Measurements from ENCODE around the gene BPIFB6. TPM values are rescaled to one million over a fixed set of nuclear protein-coding genes. Genes with fewer than 3 reads are reported as not detected.

The BPIFB6 gene
- total RNA-seq, 2 experiments from 2014 or later, result not detected

DNA sequence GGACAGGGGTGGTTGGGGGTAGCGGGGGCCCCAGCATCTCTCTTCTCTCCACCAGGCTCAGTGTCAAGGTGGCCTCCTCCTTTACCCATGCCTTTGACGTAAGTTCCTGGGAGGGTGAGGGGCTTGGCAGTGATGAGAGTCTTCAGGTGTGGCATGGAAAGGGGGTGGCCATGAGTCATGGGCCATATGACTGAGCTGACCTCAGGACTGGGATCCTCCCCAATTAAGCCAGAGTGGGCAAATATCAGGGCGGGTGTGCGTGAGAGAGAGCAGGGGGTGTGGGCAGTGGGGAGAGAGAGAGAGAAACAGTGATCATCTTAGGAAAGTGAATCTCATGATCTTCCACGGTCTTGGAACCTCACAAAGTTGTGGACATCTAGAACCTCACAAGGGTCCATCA lies 39.8 kb downstream of the BPIFB6 start:
- Mint-ChIP-seq H3K4me1 (peaks cover 4% of the 10 kb centered on the region), H3K27ac (no peak overlapping the region), H3K9me3 (no peaks in the 10 kb centered on the region), H3K36me3 (no peaks in the 10 kb centered on the region), H3K27me3 (no peaks in the 10 kb centered on the region), H3K4me3 (no peak overlapping the region)
- DNase-seq, result no peak

DNA sequence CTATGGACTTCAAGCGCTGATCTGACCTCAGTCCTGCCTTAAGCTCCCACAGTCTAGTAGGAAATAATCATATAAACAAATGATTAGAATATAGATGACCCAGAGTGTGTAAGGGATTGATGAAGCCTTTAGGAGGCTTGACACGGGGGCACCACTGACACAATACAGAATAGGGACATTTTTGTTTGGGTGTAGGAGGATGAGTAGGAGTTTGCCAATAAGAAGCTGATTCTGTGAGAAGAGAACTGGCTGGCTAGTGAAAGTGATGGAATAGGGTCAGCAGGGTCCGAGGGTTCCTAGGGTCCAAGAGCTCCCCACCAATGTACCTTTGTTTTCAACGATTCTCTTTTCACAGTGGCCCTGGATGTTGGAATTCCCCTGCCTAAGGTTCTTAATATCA lies 40.9 kb downstream of the BPIFB6 start:
- H3K27me3 Mint-ChIP-seq, result no peaks in the 10 kb centered on the region
- peaks cover 4% of the 10 kb centered on the region for H3K4me1 Mint-ChIP-seq
- H3K9me3 Mint-ChIP-seq, result no peaks in the 10 kb centered on the region
- no peaks in the 10 kb centered on the region for H3K36me3 Mint-ChIP-seq
- DNase-seq, result no peak
- H3K4me3 Mint-ChIP-seq, result no peak overlapping the region
- no peak overlapping the region for H3K27ac Mint-ChIP-seq

DNA sequence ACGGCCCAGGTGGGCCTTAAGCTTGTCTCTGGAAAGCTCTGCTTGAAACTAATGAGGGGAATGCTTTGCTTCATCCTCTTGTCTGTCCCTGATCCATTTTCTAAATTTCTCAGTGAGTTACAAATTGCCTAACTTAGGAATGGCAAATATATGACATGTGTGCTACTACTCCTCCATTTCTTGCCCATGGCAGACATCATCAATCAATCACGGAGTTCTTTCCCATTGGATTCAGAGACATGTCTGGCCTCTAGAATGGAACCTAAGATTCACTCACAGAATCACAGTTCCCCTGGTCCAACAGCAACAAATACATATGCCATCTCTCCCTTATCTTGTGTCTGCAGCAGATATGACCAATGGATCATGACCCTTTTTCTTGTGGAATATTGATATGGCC lies 41.4 kb downstream of the BPIFB6 start:
- Mint-ChIP-seq H3K9me3 (no peaks in the 10 kb centered on the region), H3K27me3 (no peaks in the 10 kb centered on the region), H3K27ac (no peak overlapping the region), H3K4me1 (peaks cover 4% of the 10 kb centered on the region), H3K36me3 (no peaks in the 10 kb centered on the region), H3K4me3 (no peak overlapping the region)
- DNase-seq, result no peak

DNA sequence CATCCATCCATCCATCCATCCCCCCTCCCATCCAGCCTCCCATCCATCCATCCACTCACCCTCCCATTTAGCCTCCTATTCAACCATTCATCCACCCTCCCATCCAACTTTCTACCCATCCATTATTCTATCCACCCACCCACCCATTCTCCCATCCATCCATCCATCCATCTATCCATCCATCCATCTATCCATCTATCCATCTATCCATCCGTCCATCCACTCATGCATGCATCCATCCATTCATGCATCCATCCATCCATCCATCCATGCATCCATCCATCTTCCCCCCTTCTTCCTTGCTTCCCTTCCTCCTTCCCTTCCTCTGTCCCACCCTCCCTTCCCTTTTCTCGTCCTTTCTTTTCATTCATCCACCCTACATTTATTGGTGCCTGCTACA lies 43.2 kb downstream of the BPIFB6 start:
- Mint-ChIP-seq H3K9me3 (no peaks in the 10 kb centered on the region), H3K27ac (no peak overlapping the region), H3K27me3 (no peaks in the 10 kb centered on the region), H3K4me1 (no peaks in the 10 kb centered on the region), H3K4me3 (no peak overlapping the region), H3K36me3 (no peaks in the 10 kb centered on the region)
- no peak for DNase-seq

DNA sequence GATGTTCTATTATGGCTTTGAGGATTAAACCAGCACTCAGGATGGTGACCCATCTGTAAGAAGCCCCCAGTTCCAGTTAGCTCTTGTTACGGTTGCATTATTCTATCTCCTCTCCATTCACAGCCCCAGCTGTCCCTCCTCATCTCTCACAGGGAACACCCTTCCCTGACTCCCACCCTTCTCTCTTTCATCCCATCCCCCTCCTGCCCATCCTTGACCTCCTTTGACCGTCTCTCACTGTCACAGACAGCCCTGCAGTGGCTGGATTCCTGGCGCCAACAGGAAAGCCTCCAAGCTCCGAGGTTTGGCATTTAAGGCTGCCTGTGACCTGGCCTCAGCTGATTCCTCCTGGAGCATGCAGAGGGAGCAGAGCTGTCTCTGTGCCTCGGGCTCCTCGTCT lies 43.8 kb downstream of the BPIFB6 start:
- H3K4me3 Mint-ChIP-seq, result no peak overlapping the region
- no peaks in the 10 kb centered on the region for H3K9me3 Mint-ChIP-seq
- no peaks in the 10 kb centered on the region for H3K27me3 Mint-ChIP-seq
- no peaks in the 10 kb centered on the region for H3K36me3 Mint-ChIP-seq
- no peak for DNase-seq
- H3K27ac Mint-ChIP-seq, result no peak overlapping the region
- H3K4me1 Mint-ChIP-seq, result no peaks in the 10 kb centered on the region

DNA sequence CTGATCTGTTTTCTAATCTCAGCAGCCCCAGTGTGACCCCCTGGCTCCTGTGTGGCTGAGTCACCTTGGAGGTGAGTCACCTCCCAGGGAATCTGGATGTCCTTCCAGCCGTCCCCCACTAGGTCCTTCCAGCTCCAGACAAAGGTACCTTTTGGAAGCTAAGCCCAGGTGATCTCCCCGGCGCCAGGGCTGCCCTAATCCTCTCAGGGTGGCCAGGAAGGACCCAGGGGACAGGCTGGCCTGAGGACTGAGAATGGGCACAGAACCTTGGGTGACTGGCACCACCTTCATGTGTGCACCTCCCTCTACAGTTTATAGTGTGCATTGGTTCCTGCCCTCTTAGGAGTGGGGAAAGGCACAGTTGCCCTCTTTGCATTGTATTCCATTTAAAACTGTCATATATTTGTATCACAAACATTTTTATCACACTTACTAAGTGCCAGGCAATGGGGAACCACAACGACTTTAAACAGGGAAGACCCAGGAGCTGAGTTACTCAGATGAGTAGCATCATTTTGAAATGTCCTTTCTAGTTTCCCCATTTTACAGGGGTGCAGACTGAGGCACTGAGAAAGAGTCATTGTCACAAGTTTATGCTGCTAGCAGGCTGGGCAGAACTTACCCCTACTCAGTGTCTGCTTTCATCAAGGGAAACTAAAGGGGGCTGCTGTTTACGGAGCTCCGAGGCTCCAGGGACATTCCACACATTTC lies 45.4 kb downstream of the BPIFB6 start:
- H3K9me3 Mint-ChIP-seq, result no peaks in the 10 kb centered on the region
- H3K27ac Mint-ChIP-seq, result no peak overlapping the region
- H3K4me3 Mint-ChIP-seq, result no peak overlapping the region
- DNase-seq, result no peak
- H3K4me1 Mint-ChIP-seq, result no peaks in the 10 kb centered on the region
- no peaks in the 10 kb centered on the region for H3K36me3 Mint-ChIP-seq
- H3K27me3 Mint-ChIP-seq, result no peaks in the 10 kb centered on the region

DNA sequence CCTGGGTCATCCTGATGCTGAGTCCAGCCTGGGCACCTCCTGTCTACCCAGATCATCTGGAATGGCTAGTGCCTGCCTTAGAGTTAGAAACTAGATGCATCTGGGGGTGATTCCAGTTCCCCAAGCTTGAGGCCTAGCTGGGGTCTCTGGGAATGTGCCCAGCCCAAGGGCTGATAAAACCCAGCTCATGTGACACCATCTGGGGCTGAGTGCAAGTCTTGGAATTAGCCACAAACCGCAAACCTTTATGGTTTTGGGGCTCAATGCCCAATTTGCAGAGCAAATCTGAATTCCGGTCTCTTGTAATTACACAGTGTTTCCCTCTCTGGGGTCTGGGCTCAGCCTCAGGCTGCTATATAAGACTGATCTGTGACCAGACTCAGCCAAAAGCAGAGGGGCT lies 47.8 kb downstream of the BPIFB6 start, which contains the start of gene BPIFB4:
TSS of gene BPIFB4 (plus strand) at position 385 of the 400 bp plus-strand sequence. CDS start 1,884 bp downstream, outside the sequence.
- Mint-ChIP-seq H3K36me3 (no peaks in the 10 kb centered on the region), H3K4me3 (no peak within 1 kb of the TSS), H3K4me1 (no peaks in the 10 kb centered on the region), H3K9me3 (no peaks in the 10 kb centered on the region), H3K27me3 (no peaks in the 10 kb centered on the region), H3K27ac (no peak within 1 kb of the TSS)
- DNase-seq, result no peak

DNA sequence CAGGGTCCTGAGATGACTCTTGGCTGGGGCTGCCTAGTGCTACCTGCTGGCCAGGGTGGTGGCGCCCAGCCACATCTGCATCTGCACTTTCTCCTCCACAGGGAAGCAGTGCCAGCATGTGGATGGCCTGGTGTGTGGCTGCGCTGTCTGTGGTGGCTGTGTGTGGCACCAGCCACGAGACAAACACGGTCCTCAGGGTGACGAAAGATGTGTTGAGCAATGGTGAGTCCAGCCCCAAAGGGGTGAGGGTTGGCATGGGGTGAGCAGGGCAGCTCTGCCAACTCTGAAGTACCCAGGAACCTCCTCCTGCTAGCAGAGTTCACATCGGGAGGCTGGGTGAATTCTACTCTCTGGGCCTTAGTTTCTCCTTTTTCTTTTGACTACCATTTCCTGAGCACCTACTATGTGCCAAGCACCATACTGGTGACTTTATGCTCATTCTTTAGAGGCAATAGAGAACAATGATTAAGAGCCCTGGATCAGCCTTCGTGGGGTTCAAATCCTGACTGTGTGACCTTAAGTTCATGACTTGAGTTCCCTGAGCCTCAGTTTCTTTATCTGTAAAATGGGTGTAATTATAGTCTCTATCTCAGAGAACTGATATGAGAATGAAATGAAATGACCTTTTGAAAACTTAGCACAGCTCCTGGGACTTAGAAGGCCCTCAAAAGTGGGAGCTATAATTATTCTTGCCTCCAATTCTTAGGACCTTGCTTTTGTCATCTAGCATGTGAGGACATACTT lies 50.1 kb downstream of the BPIFB6 start:
- Mint-ChIP-seq H3K36me3 (no peaks in the 10 kb centered on the region), H3K4me1 (no peaks in the 10 kb centered on the region), H3K9me3 (no peaks in the 10 kb centered on the region), H3K27ac (no peak overlapping the region), H3K27me3 (no peaks in the 10 kb centered on the region), H3K4me3 (no peak overlapping the region)
- no peak for DNase-seq

DNA sequence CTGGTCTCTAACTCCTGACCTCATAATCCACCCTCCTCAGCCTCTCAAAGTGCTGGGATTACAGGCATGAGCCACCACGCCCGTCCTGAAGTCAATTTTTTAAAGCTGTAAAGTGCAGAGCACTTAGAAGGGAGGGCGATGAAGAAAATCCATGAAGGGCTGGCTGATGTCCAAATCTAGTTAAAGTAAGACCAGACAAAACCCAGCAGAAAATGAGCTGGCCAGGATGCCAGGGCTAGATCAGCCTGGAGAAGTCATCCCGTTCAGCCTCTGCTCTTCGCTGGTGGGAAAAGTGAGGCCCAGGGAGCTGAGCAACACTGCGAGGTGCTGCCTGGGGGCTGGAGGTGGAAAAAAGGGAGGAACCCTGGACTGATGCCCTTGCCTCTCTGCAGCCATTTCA lies 51.1 kb downstream of the BPIFB6 start:
- Mint-ChIP-seq H3K9me3 (no peaks in the 10 kb centered on the region), H3K4me3 (no peak overlapping the region), H3K27me3 (no peaks in the 10 kb centered on the region), H3K4me1 (no peaks in the 10 kb centered on the region), H3K27ac (no peak overlapping the region), H3K36me3 (no peaks in the 10 kb centered on the region)
- DNase-seq, result no peak

DNA sequence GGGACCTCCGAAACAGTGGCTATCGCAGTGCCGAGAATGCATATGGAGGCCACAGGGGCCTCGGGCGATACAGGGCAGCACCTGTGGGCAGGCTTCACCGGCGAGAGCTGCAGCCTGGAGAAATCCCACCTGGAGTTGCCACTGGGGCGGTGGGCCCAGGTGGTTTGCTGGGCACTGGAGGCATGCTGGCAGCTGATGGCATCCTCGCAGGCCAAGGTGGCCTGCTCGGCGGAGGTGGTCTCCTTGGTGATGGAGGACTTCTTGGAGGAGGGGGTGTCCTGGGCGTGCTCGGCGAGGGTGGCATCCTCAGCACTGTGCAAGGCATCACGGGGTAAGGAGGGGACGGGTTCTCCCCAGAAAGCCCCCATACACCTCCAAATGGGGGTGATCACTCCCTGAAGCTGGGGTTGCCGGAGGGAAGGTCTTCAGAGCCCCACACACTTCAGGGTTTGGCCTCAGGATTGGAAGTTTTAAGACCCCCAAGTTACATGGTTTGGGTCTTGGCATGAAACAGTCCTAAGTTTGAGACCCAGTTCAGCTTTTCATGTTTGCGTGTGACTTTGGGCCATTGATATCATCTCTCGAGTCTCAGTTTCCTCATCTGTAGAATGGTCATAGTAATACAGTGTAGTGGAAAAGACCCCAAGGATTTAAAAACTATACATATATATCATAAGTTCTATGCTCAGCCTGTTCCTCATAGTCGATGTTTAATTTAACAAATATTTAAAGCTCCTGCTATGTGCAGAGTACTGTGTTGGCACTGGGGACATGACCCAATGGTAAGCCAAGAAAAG lies 52.3 kb downstream of the BPIFB6 start:
- no peaks in the 10 kb centered on the region for H3K27me3 Mint-ChIP-seq
- no peak overlapping the region for H3K27ac Mint-ChIP-seq
- H3K4me1 Mint-ChIP-seq, result no peaks in the 10 kb centered on the region
- H3K9me3 Mint-ChIP-seq, result no peaks in the 10 kb centered on the region
- no peak for DNase-seq
- no peak overlapping the region for H3K4me3 Mint-ChIP-seq
- H3K36me3 Mint-ChIP-seq, result no peaks in the 10 kb centered on the region

DNA sequence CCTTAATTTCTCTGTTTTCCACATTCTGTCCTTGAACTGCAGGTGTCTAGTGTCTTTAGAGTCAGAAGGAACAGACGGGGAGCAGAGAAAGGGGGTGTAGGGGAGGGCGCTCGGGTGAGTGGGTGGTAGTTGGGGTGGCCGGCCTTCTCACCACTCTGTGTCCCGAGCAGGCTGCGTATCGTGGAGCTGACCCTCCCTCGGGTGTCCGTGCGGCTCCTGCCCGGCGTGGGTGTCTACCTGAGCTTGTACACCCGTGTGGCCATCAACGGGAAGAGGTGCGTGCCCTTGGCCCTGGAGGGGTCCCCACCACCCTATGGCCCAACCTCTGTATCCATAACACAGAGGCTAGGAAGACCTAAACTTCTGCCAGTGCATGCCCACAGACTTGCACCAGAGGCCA lies 53.3 kb downstream of the BPIFB6 start:
- no peak overlapping the region for H3K27ac Mint-ChIP-seq
- no peaks in the 10 kb centered on the region for H3K27me3 Mint-ChIP-seq

DNA sequence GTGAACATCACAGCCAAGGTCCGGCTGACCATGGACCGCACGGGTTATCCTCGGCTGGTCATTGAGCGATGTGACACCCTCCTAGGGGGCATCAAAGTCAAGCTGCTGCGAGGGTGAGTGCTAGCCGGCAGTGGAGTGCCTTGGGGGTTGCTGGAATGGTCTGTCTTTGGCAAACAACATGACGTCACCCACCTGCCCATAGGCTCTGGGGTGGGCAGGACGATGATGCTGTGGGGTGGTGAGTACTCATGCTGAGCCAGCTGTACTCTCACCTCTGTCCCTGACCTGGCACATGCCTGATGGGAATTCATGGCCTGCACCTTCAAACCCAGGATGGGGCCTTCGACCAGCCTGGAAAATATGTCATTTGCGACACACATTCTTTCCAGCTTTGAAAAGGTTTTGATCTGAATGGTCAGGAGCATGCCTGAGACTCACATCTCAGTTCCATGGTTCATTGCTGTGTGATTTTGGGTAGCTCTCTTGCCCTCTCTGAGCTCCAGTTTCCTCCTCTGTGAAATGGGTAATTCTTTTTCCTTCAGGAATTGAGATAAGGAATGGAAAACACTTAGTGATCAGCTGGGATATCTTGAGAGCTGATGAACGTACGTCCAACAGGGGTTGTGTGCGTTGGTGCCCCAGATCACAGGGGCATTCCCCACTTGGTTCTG lies 54.7 kb downstream of the BPIFB6 start:
- no peak overlapping the region for H3K27ac Mint-ChIP-seq
- H3K4me3 Mint-ChIP-seq, result no peak overlapping the region
- no peaks in the 10 kb centered on the region for H3K4me1 Mint-ChIP-seq
- no peaks in the 10 kb centered on the region for H3K9me3 Mint-ChIP-seq
- H3K27me3 Mint-ChIP-seq, result no peaks in the 10 kb centered on the region
- H3K36me3 Mint-ChIP-seq, result no peaks in the 10 kb centered on the region
- DNase-seq, result no peak

More for the DNA sequence above, 53.3 kb downstream of the BPIFB6 start:
- DNase-seq, result no peak
- no peaks in the 10 kb centered on the region for H3K9me3 Mint-ChIP-seq
- no peaks in the 10 kb centered on the region for H3K4me1 Mint-ChIP-seq
- H3K4me3 Mint-ChIP-seq, result no peak overlapping the region
- no peaks in the 10 kb centered on the region for H3K36me3 Mint-ChIP-seq

DNA sequence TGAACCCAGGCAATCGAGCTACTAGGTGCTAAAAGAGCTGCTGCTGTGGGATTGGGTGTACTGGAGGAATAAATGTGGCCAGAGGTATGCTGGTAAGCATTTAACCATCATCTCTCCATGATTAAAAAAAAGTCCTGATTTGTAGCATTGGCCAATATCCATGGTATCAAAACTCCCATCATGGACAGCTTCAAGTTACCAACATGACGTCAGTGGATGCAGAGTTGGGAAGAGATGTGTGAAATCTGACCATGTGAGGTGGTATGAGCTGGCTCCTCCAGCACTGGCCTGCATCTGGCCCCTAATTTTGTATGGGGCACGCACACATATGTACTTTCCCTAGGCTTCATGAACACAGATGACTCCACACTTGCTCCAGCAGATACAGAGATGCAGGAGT lies 59.7 kb downstream of the BPIFB6 start:
- Mint-ChIP-seq H3K4me1 (no peaks in the 10 kb centered on the region), H3K36me3 (no peaks in the 10 kb centered on the region), H3K27ac (no peak overlapping the region), H3K27me3 (no peaks in the 10 kb centered on the region), H3K4me3 (no peak overlapping the region), H3K9me3 (no peaks in the 10 kb centered on the region)
- DNase-seq, result no peak

DNA sequence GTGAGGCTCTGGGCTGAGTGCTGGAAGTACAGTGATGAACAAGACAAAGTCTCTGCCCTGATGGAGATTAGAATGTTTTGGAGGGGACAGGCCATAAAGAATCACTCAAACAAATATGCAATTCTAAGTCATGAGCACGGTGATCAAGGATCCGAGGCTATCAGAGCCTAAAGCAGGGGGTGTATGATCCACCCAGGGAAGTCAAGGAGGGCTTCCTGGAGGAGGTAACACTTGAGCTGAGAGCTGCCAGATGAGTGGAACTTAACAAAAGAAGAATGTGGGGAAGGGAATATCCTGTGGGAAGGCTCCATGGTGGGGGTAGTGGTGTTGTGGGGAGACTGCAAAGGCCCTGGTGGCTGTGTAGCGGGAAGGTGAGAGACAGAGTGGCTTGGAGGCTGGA lies 60.2 kb downstream of the BPIFB6 start:
- Mint-ChIP-seq H3K36me3 (no peaks in the 10 kb centered on the region), H3K4me3 (no peak overlapping the region), H3K27ac (no peak overlapping the region), H3K9me3 (no peaks in the 10 kb centered on the region), H3K4me1 (no peaks in the 10 kb centered on the region), H3K27me3 (no peaks in the 10 kb centered on the region)
- no peak for DNase-seq

DNA sequence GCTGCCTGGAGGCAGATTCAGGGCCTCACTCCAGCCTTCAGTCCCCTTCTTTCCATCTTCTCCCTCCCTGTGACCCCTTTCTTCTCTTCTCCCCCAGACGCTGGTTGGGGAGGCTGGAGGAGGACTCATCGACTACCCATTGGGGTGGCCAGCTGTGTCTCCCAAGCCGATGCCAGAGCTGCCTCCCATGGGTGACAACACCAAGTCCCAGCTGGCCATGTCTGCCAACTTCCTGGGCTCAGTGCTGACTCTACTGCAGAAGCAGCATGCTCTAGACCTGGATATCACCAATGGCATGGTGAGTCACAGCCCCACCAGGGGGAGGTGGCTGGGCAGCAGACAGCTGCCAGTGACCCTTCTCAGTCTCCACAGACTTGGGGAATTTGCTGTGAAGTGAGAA lies 60.9 kb downstream of the BPIFB6 start:
- no peak overlapping the region for H3K4me3 Mint-ChIP-seq
- no peak for DNase-seq
- H3K27ac Mint-ChIP-seq, result no peak overlapping the region
- no peaks in the 10 kb centered on the region for H3K27me3 Mint-ChIP-seq
- H3K9me3 Mint-ChIP-seq, result no peaks in the 10 kb centered on the region
- no peaks in the 10 kb centered on the region for H3K36me3 Mint-ChIP-seq
- H3K4me1 Mint-ChIP-seq, result no peaks in the 10 kb centered on the region

All from activated naive CD8-positive, alpha-beta T cell treated with anti-CD3 and anti-CD28 coated beads for 36 hours (primary cell).